Measurements from ENCODE around the gene HUWE1.

DNA sequence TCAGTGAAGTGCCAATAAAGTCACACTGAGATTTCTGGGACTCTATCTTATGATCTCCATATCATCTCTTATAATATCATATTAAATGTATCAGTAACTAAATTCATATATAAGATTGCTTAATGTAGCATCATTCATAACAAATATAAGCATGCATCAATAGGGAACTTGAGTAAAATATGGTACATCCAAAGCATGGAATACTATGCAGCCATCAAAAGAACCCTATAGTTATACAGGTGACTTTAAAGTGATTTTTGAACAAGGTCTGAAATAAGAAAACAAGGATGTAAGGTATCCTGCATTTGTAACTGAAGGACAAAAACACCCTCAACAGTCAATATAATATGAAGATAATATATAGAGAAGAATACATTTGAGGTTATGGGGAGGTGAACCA lies 47.3 kb downstream of the HUWE1 start:
- TF ChIP-seq CTCF (conservative IDR thresholded peaks at IDR 0.05) (no peak), ZFX (IDR thresholded peaks at IDR 0.05) (no peak)
